IMR-90 (cell line): Measurements from ENCODE around the gene ETV6. TPM values are rescaled to one million over a fixed set of nuclear protein-coding genes. Genes with fewer than 3 reads are reported as not detected.

ENCODE experiments used
- ATAC-seq: fragments of 200-7000 bp; cut with Tn5 transposase; 2 replicates; pipeline ENCODE4 v1.9.1; 2020; ENCODE audit warnings: low read depth, mild to moderate bottlenecking, moderate library complexity
- BruUV-seq: library from RNA; stranded (reverse); fragments of 400-500 nt; replicated peaks from 2 replicates; lab custom pipeline; 2021; lab: Mats Ljungman, UMichigan
- CTCF ChIA-PET: fragments of 300-600 bp; formaldehyde crosslinking; extraction: SDS; loops from one replicate; lab custom pipeline; 2021; ENCODE audit warnings: antibody characterized with exemption; lab: Yijun Ruan, JAX
- POLR2A ChIA-PET: fragments of 300-600 bp; sonication (Branson Sonifier 250); formaldehyde crosslinking; loops from one replicate; lab custom pipeline; 2022; ENCODE audit warnings: antibody characterized with exemption; ENCODE audit not compliant: unreplicated experiment; lab: Charles Lee
- DNase-seq: peaks from one replicate; pipeline ENCODE4 v3.0.0; 2013
- H2AFZ ChIP-seq: replicated peaks from 2 replicates; pipeline ENCODE3; 2013; ENCODE audit warnings: low read length, mild to moderate bottlenecking; ENCODE audit not compliant: poor library complexity
- H2AK5ac ChIP-seq: 2 replicates; pipeline ENCODE4 v1.6.1; 2013; ENCODE audit warnings: low read depth, low read length, inconsistent platforms
- H2AK9ac ChIP-seq: replicated peaks from 2 replicates; pipeline ENCODE3; 2013; ENCODE audit warnings: mild to moderate bottlenecking, low read depth, low read length, moderate library complexity; ENCODE audit not compliant: poor library complexity
- H2BK120ac ChIP-seq: 2 replicates; pipeline ENCODE4 v1.6.1; 2013; ENCODE audit warnings: low read depth, low read length, inconsistent platforms
- H2BK15ac ChIP-seq: 3 replicates; pipeline ENCODE4 v1.6.1; 2013; ENCODE audit warnings: low read depth, low read length, inconsistent platforms
- H2BK20ac ChIP-seq: 2 replicates; pipeline ENCODE4 v1.6.1; 2013; ENCODE audit warnings: low read depth, mild to moderate bottlenecking, inconsistent platforms, low read length, moderate library complexity
- H2BK5ac ChIP-seq: 2 replicates; pipeline ENCODE4 v1.6.1; 2013; ENCODE audit warnings: mild to moderate bottlenecking, low read depth, low read length, inconsistent platforms; ENCODE audit not compliant: poor library complexity, severe bottlenecking
- H3K14ac ChIP-seq: replicated peaks from 2 replicates; pipeline ENCODE4 v1.6.1; 2013; ENCODE audit warnings: low read depth, low read length, inconsistent platforms
- H3K18ac ChIP-seq: 2 replicates; pipeline ENCODE4 v1.6.1; 2013; ENCODE audit warnings: low read depth, low read length, control low read depth
- H3K23ac ChIP-seq: 2 replicates; pipeline ENCODE4 v1.6.1; 2013; ENCODE audit warnings: low read depth, low read length, inconsistent platforms
- H3K27ac ChIP-seq: 2 replicates; pipeline ENCODE4 v1.5.1; 2013; ENCODE audit warnings: mild to moderate bottlenecking, control low read depth, low read length; ENCODE audit not compliant: insufficient read depth
- H3K27me3 ChIP-seq: 2 replicates; pipeline ENCODE4 v1.6.1; 2013; ENCODE audit warnings: low read length; ENCODE audit not compliant: control insufficient read depth, insufficient read depth
- H3K36me3 ChIP-seq: 2 replicates; pipeline ENCODE4 v1.6.1; 2013; ENCODE audit warnings: low read length, mixed read lengths; ENCODE audit not compliant: control insufficient read depth, insufficient read depth
- H3K4ac ChIP-seq: 2 replicates; pipeline ENCODE4 v1.6.1; 2013; ENCODE audit warnings: low read depth, low read length, inconsistent platforms
- H3K4me1 ChIP-seq: 2 replicates; pipeline ENCODE4 v1.6.1; 2013; ENCODE audit warnings: low read length, mixed read lengths; ENCODE audit not compliant: control insufficient read depth, insufficient read depth
- H3K4me2 ChIP-seq: 2 replicates; pipeline ENCODE4 v1.6.1; 2013; ENCODE audit warnings: low read depth, mild to moderate bottlenecking, control low read depth, low read length, moderate library complexity
- H3K4me3 ChIP-seq: 2 replicates; pipeline ENCODE4 v1.5.1; 2013; ENCODE audit warnings: low read depth, mild to moderate bottlenecking, control low read depth, low read length, moderate library complexity; ENCODE audit not compliant: insufficient read depth
- H3K56ac ChIP-seq: 2 replicates; pipeline ENCODE4 v1.6.1; 2013; ENCODE audit warnings: low read length, inconsistent platforms; ENCODE audit not compliant: insufficient read depth; ENCODE audit errors: extremely low read depth
- H3K79me1 ChIP-seq, 2 experiments: 2 replicates each; pipeline ENCODE4 v1.6.1; 2013; ENCODE audit warnings: low read length in 2 of 2, inconsistent platforms in 1 of 2, low read depth in 1 of 2
- H3K9ac ChIP-seq: 2 replicates; pipeline ENCODE4 v1.6.1; 2013; ENCODE audit warnings: low read depth, low read length, control low read depth
- H3K9me1 ChIP-seq: 2 replicates; pipeline ENCODE4 v1.6.1; 2013; ENCODE audit warnings: low read length, inconsistent platforms; ENCODE audit not compliant: insufficient read depth
- H3K9me3 ChIP-seq: 2 replicates; pipeline ENCODE4 v1.6.1; 2013; ENCODE audit warnings: low read length; ENCODE audit not compliant: control insufficient read depth, insufficient read depth
- H4K20me1 ChIP-seq: 2 replicates; pipeline ENCODE4 v1.6.1; 2013; ENCODE audit warnings: low read length, inconsistent platforms; ENCODE audit not compliant: insufficient read depth
- H4K5ac ChIP-seq: 2 replicates; pipeline ENCODE4 v1.6.1; 2013; ENCODE audit warnings: mild to moderate bottlenecking, low read depth, low read length, control low read depth
- H4K8ac ChIP-seq, 2 experiments: 2 replicates each; pipeline ENCODE4 v1.6.1; 2013; ENCODE audit warnings: low read depth in 2 of 2, low read length in 2 of 2, control low read depth in 1 of 2, inconsistent platforms in 1 of 2
- H4K91ac ChIP-seq: 2 replicates; pipeline ENCODE4 v1.6.1; 2013; ENCODE audit warnings: low read depth, low read length, inconsistent platforms; ENCODE audit not compliant: insufficient read depth
- BHLHE40 ChIP-seq: fragments of 150-350 bp; IDR thresholded peaks from 2 replicates; pipeline ENCODE4 v1.6.1; 2016; ENCODE audit warnings: mild to moderate bottlenecking, low read depth, low read length
- CHD1 ChIP-seq: IDR thresholded peaks from 2 replicates; pipeline ENCODE4 v1.6.1; 2012; ENCODE audit warnings: low read depth, low read length, improper control_type of control experiment
- CTCF ChIP-seq: conservative IDR thresholded peaks from 2 replicates; pipeline ENCODE4 v1.5.1; 2012; ENCODE audit warnings: mild to moderate bottlenecking, low read depth, low read length, improper control_type of control experiment
- FOS ChIP-seq: fragments of 150-350 bp; IDR thresholded peaks from 2 replicates; pipeline ENCODE4 v1.6.1; 2016; ENCODE audit warnings: low read depth, low read length
- MAFK ChIP-seq: IDR thresholded peaks from 2 replicates; pipeline ENCODE4 v1.6.1; 2012; ENCODE audit warnings: low read depth, low read length, improper control_type of control experiment
- MXI1 ChIP-seq: IDR thresholded peaks from 2 replicates; pipeline ENCODE4 v1.6.1; 2012; ENCODE audit warnings: low read depth, mild to moderate bottlenecking, low read length, moderate library complexity, borderline replicate concordance
- POLR2A ChIP-seq: IDR thresholded peaks from 2 replicates; pipeline ENCODE4 v1.6.1; 2012; ENCODE audit warnings: mild to moderate bottlenecking, low read depth, low read length
- RAD21 ChIP-seq: IDR thresholded peaks from 2 replicates; pipeline ENCODE4 v1.6.1; 2012; ENCODE audit warnings: low read length, improper control_type of control experiment
- RCOR1 ChIP-seq: IDR thresholded peaks from 2 replicates; pipeline ENCODE4 v1.6.1; 2012; ENCODE audit warnings: mild to moderate bottlenecking, low read length, improper control_type of control experiment; ENCODE audit not compliant: insufficient replicate concordance
- RFX5 ChIP-seq: IDR thresholded peaks from 2 replicates; pipeline ENCODE4 v1.8.0; 2012; ENCODE audit warnings: low read depth, mild to moderate bottlenecking, low read length, moderate library complexity
- SMC3 ChIP-seq: fragments of 150-350 bp; IDR thresholded peaks from 2 replicates; pipeline ENCODE4 v1.6.1; 2016; ENCODE audit warnings: low read depth, mild to moderate bottlenecking, antibody characterized with exemption, low read length, moderate library complexity
- USF2 ChIP-seq: fragments of 150-350 bp; IDR thresholded peaks from 2 replicates; pipeline ENCODE4 v1.6.1; 2017; ENCODE audit warnings: mild to moderate bottlenecking, antibody characterized with exemption, low read length, low read depth
- WGBS, 2 experiments: methylation state at CpG; one replicate each; pipeline versions ENCODE4 v1.1.5 to v1.1.7; 2013; ENCODE audit warnings: missing lambda C conversion rate in 2 of 2; ENCODE audit not compliant: insufficient read length in 1 of 2; ENCODE audit errors: extremely low coverage in 2 of 2; 5-methylcytosine and 5-hydroxymethylcytosine counted together
- dilution Hi-C: fragments of 300-500 bp; cut with HindIII; formaldehyde crosslinking; loops from one replicate; pipeline ENCODE4 v1.14.3; 2018; ENCODE audit warnings: low sequenced_read_pairs; ENCODE audit not compliant: unreplicated experiment
- in situ Hi-C: fragments of 300-500 bp; cut with MboI; formaldehyde crosslinking; loops from 3 replicates; pipeline ENCODE4 v1.14.3; 2019; ENCODE audit warnings: low sequenced_read_pairs, inconsistent platforms, mixed read lengths
- intact Hi-C: fragments of 100-400 bp; cut with micrococcal nuclease; formaldehyde crosslinking; loops from 2 replicates; pipeline ENCODE4 v1.10.0; 2022
- polyA plus RNA-seq, 3 experiments: library from polyadenylated mRNA; depleted of rRNA; stranded (reverse); fragments of >200 nt; gene quantifications; 2 replicates each; pipeline ENCODE4 v1.2.3, GENCODE V29; 2012; ENCODE audit warnings: low replicate concordance in 1 of 3
- total RNA-seq: library from RNA; depleted of rRNA; stranded (reverse); fragments of >200 nt; gene quantifications from 2 replicates; pipeline ENCODE4 v1.2.3, GENCODE V29; 2012

ETV6 gene
- total and polyA plus RNA-seq, 2 of the 4 experiments (the other 2 are of a cell fraction) = 8.4 to 9.9 TPM

- Histone ChIP-seq H4K5ac (no peak overlapping the region), H2BK15ac (no peak overlapping the region), H3K23ac (peak overlapping the region; percentile 51; the same call in 1 of the 2 replicates), H4K20me1 (no peaks in the 10 kb centered on the region), H3K27me3 (no peaks in the 10 kb centered on the region), H3K9ac (no peak overlapping the region), H3K4me3 (no peak overlapping the region), H2AK5ac (0 out of 2 replicates have a peak overlapping the region, but pooled peaks have one; percentile 50), H2BK20ac (no peak overlapping the region), H2BK5ac (no peak overlapping the region), H4K8ac (no peak overlapping the region), H3K4me2 (no peak overlapping the region), H2AK9ac (no peak overlapping the region), H3K14ac (no peak overlapping the region), H3K4ac (no peak overlapping the region), H3K27ac (no peak overlapping the region), H4K91ac (no peak overlapping the region), H2AFZ (no peak overlapping the region), H3K56ac (no peak overlapping the region), H3K9me1 (peaks cover 23% of the 10 kb centered on the region), H3K36me3 (no peaks in the 10 kb centered on the region), H3K79me1 (peaks cover 45 to 93% of the 10 kb centered on the region in 2 experiments), H3K18ac (no peak overlapping the region), H3K4me1 (peaks cover 19% of the 10 kb centered on the region), H3K9me3 (no peaks in the 10 kb centered on the region), H2BK120ac (no peak overlapping the region)
- in situ Hi-C loops = no loop called here
- ChIA-PET CTCF (interaction anchor here (0.9 kb wide), 1 partner anchor 125 kb away, joined by 3 read pairs; no protein-coding TSS in a partner anchor), POLR2A (no interaction called here)
- dilution Hi-C loops = no loop called here
- DNase-seq = no peak
- intact Hi-C loops = no loop called here
- TF ChIP-seq POLR2A = no peak
- TF ChIP-seq RFX5 = no peak
- TF ChIP-seq MXI1 = no peak
- TF ChIP-seq CHD1 = no peak
- TF ChIP-seq SMC3 = no peak
- TF ChIP-seq FOS = no peak
- no peak for TF ChIP-seq USF2
- TF ChIP-seq RAD21 = no peak
- TF ChIP-seq MAFK = no peak
- TF ChIP-seq BHLHE40 = no peak
- TF ChIP-seq RCOR1 = no peak
- no peak for TF ChIP-seq CTCF
- ATAC-seq = no peak
- WGBS, 2 experiments = 83% methylated on average over 2 of the region's 3 CpGs; no CpG with 5 or more reads in 1 of the 2 experiments
- no TSS peak for BruUV-seq
Observed at GRCh38 chr12:11726659-11727058, 77.2 kb downstream of the ETV6 start.
